ENCODE data around the gene ZNF407.

GRCh38 chr18:74926051-74926450 lies 328.4 kb downstream of the ZNF407 start:
- TF ChIP-seq CTCF (IDR thresholded peaks at IDR 0.05; ENCODE audit: insufficient read depth, low read length, poor library complexity, severe bottlenecking) (no peak), EZH2phosphoT487 (conservative IDR thresholded peaks at IDR 0.05; ENCODE audit: low read length) (no peak)
